ENCODE data around the gene PCBP3.

DNA sequence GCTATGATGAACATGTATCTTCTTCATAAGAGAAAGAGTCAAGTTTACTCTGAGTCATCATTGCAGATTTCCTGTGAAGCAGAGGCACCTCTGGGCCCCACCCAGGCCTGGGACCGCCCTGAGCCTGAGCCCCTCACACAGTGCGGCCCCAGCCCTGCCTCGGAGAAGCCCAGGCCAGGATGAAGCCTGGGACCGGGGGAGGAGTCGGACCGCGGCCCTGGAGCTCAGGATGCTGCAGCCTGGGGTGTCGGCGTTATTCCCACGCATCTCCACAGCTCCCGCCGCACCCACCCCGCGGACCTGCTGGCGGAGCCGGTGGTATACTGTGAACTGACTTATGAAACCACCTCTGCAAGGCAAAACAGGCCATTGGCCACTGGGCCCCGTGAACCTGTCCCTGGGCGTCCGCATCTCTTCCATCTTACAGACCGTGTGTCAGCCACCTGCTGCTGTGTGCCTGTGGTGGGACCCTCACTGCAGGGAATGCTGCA lies 335.7 kb downstream of the PCBP3 start:
- TF ChIP-seq, protein P1, sequence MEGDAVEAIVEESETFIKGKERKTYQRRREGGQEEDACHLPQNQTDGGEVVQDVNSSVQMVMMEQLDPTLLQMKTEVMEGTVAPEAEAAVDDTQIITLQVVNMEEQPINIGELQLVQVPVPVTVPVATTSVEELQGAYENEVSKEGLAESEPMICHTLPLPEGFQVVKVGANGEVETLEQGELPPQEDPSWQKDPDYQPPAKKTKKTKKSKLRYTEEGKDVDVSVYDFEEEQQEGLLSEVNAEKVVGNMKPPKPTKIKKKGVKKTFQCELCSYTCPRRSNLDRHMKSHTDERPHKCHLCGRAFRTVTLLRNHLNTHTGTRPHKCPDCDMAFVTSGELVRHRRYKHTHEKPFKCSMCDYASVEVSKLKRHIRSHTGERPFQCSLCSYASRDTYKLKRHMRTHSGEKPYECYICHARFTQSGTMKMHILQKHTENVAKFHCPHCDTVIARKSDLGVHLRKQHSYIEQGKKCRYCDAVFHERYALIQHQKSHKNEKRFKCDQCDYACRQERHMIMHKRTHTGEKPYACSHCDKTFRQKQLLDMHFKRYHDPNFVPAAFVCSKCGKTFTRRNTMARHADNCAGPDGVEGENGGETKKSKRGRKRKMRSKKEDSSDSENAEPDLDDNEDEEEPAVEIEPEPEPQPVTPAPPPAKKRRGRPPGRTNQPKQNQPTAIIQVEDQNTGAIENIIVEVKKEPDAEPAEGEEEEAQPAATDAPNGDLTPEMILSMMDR (IDR thresholded peaks at IDR 0.05; ENCODE audit: borderline replicate concordance, extremely low read depth, low read length, poor library complexity, severe bottlenecking), result no peak
- TF ChIP-seq EZH2 (IDR thresholded peaks at IDR 0.05; ENCODE audit: borderline replicate concordance, low read depth, low read length, severe bottlenecking), result no peak
